Thyroid gland (tissue), 4 donors: ENCODE measurements around the gene KRTAP29-1.

ENCODE experiments used
- POLR2A ChIP-seq, 2 donors: fragments of 450-650 bp; IDR thresholded peaks; one replicate each; pipeline ENCODE4 v1.6.1; 2017; ENCODE audit warnings: antibody characterized with exemption in 2 of 2, mild to moderate bottlenecking in 2 of 2, moderate library complexity in 1 of 2
- TF ChIP-seq, protein P1 (sequence below), 6 experiments: fragments of 200-600 bp in 3 of 6; fragments of 450-650 bp in 3 of 6; sonication (generic) in 3 of 6; IDR thresholded peaks; one replicate each; pipeline ENCODE4 v1.5.1; 2016 to 2019; ENCODE audit warnings: antibody characterized with exemption in 6 of 6, mild to moderate bottlenecking in 2 of 6, inconsistent platforms in 1 of 6, moderate library complexity in 1 of 6

DNA sequence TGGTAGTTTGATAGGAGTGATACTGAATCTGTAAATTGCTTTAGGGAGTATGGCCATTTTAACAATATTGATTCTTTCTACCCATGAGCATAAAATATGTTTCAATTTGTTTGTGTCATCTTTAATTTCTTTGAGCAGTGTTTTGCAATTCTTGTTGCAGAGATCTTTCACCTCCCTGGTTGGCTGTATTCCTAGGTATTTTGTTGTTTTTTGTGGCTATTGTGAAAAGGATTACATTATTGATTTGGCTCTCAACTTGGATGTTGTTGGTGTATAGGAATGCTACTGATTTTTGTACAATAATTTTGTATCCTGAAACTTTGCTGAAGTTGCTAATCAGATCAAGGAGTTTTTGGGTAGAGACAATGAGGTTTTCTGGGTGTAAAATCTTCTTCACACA is 44.2 kb downstream of the KRTAP29-1 start:
- TF ChIP-seq, protein P1, sequence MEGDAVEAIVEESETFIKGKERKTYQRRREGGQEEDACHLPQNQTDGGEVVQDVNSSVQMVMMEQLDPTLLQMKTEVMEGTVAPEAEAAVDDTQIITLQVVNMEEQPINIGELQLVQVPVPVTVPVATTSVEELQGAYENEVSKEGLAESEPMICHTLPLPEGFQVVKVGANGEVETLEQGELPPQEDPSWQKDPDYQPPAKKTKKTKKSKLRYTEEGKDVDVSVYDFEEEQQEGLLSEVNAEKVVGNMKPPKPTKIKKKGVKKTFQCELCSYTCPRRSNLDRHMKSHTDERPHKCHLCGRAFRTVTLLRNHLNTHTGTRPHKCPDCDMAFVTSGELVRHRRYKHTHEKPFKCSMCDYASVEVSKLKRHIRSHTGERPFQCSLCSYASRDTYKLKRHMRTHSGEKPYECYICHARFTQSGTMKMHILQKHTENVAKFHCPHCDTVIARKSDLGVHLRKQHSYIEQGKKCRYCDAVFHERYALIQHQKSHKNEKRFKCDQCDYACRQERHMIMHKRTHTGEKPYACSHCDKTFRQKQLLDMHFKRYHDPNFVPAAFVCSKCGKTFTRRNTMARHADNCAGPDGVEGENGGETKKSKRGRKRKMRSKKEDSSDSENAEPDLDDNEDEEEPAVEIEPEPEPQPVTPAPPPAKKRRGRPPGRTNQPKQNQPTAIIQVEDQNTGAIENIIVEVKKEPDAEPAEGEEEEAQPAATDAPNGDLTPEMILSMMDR (IDR thresholded peaks at IDR 0.05) = no peak
- TF ChIP-seq POLR2A (IDR thresholded peaks at IDR 0.05) = no peak
